Subcutaneous abdominal adipose tissue (tissue), 5 donors: ENCODE results near the gene IRF8.

Source experiments
- H3K27ac ChIP-seq: one replicate; pipeline ENCODE4 v1.7.0; 2013; ENCODE audit warnings: low read depth, mild to moderate bottlenecking, inconsistent platforms, low read length, moderate library complexity
- H3K27me3 ChIP-seq, 5 donors: one replicate each; pipeline ENCODE4 v1.7.0; 2013; ENCODE audit warnings: low read length in 5 of 5, inconsistent platforms in 1 of 5; ENCODE audit not compliant: control insufficient read depth in 5 of 5, insufficient read depth in 4 of 5
- H3K36me3 ChIP-seq, 5 donors: one replicate each; pipeline ENCODE4 v1.7.0; 2013; ENCODE audit warnings: low read length in 5 of 5; ENCODE audit not compliant: control insufficient read depth in 5 of 5, insufficient read depth in 5 of 5
- H3K4me1 ChIP-seq, 5 donors: one replicate each; pipeline ENCODE4 v1.7.0; 2013; ENCODE audit warnings: low read length in 5 of 5, mild to moderate bottlenecking in 3 of 5, moderate library complexity in 1 of 5; ENCODE audit not compliant: control insufficient read depth in 5 of 5, insufficient read depth in 5 of 5
- H3K4me3 ChIP-seq, 5 donors: one replicate each; pipeline ENCODE4 v1.7.0; 2013; ENCODE audit warnings: low read length in 5 of 5, low read depth in 1 of 5
- H3K9ac ChIP-seq, 5 donors: one replicate each; pipeline ENCODE4 v1.7.0; 2013; ENCODE audit warnings: low read length in 5 of 5, mild to moderate bottlenecking in 4 of 5, moderate library complexity in 3 of 5
- H3K9me3 ChIP-seq, 5 donors: one replicate each; pipeline ENCODE4 v1.7.0; 2013; ENCODE audit warnings: low read length in 5 of 5; ENCODE audit not compliant: control insufficient read depth in 5 of 5
- donor health status: healthy.
- donor health status: healthy.
- donor health status: healthy.
- donor health status: healthy.
- donor health status: healthy.

IRF8 gene

GRCh38 chr16:85950136-85950918 lies 51.4 kb downstream of the IRF8 start:
- H3K9ac ChIP-seq, result no peak overlapping the region
- H3K36me3 ChIP-seq, result no peaks in the 10 kb centered on the region
- H3K4me3 ChIP-seq, result no peak overlapping the region
- H3K27me3 ChIP-seq, result peaks cover 7 to 36% (median 26%) of the 10 kb centered on the region in 5 donors
- no peak overlapping the region for H3K27ac ChIP-seq
- H3K4me1 ChIP-seq, result peaks cover 0 to 3% (median 0%) of the 10 kb centered on the region in 5 donors
- H3K9me3 ChIP-seq, result no peaks in the 10 kb centered on the region

- H3K27ac ChIP-seq, result no peak overlapping the region
- H3K9me3 ChIP-seq, result no peaks in the 10 kb centered on the region
- H3K4me3 ChIP-seq, result no peak overlapping the region
- H3K4me1 ChIP-seq, result peaks cover 0 to 3% (median 0%) of the 10 kb centered on the region in 5 donors
- peaks cover 7 to 40% (median 14%) of the 10 kb centered on the region in 5 donors for H3K27me3 ChIP-seq
- H3K9ac ChIP-seq, result no peak overlapping the region
- H3K36me3 ChIP-seq, result no peaks in the 10 kb centered on the region
Measured at GRCh38 chr16:85952197-85952596, 53.2 kb downstream of the IRF8 start.

- Histone ChIP-seq H3K27ac (no peak overlapping the region), H3K9me3 (no peaks in the 10 kb centered on the region), H3K4me3 (no peak overlapping the region), H3K9ac (no peak overlapping the region), H3K36me3 (no peaks in the 10 kb centered on the region), H3K4me1 (peaks cover 0 to 3% (median 0%) of the 10 kb centered on the region in 5 donors), H3K27me3 (peaks cover 4 to 37% (median 14%) of the 10 kb centered on the region in 5 donors)
Measured at GRCh38 chr16:85952811-85953210, 53.8 kb downstream of the IRF8 start.

- no peaks in the 10 kb centered on the region for H3K9me3 ChIP-seq
Measured at GRCh38 chr16:85954927-85955519, 56.1 kb downstream of the IRF8 start.

GRCh38 chr16:85955566-85955965 lies 56.6 kb downstream of the IRF8 start:
- H3K36me3 ChIP-seq, result no peaks in the 10 kb centered on the region
- no peak overlapping the region for H3K9ac ChIP-seq
- H3K27me3 ChIP-seq, result peaks cover 0 to 25% (median 13%) of the 10 kb centered on the region in 5 donors
- H3K27ac ChIP-seq, result no peak overlapping the region
- H3K4me1 ChIP-seq, result no peaks in the 10 kb centered on the region
- H3K4me3 ChIP-seq, result no peak overlapping the region
- no peaks in the 10 kb centered on the region for H3K9me3 ChIP-seq

More at GRCh38 chr16:85954927-85955519, 56.1 kb downstream of the IRF8 start:
- Histone ChIP-seq H3K4me1 (peaks cover 0 to 2% (median 0%) of the 10 kb centered on the region in 5 donors), H3K27me3 (peaks cover 0 to 27% (median 10%) of the 10 kb centered on the region in 5 donors), H3K36me3 (no peaks in the 10 kb centered on the region), H3K9ac (no peak overlapping the region), H3K4me3 (no peak overlapping the region), H3K27ac (no peak overlapping the region)

- Histone ChIP-seq H3K27ac (no peak overlapping the region), H3K27me3 (peaks cover 0 to 26% (median 13%) of the 10 kb centered on the region in 5 donors), H3K9me3 (no peaks in the 10 kb centered on the region), H3K36me3 (no peaks in the 10 kb centered on the region), H3K4me3 (no peak overlapping the region), H3K9ac (no peak overlapping the region), H3K4me1 (no peaks in the 10 kb centered on the region)
Measured at GRCh38 chr16:85956426-85956825, 57.5 kb downstream of the IRF8 start.

GRCh38 chr16:85958731-85959130 lies 59.8 kb downstream of the IRF8 start:
- peaks cover 0 to 6% (median 2%) of the 10 kb centered on the region in 5 donors for H3K4me1 ChIP-seq
- H3K27ac ChIP-seq, result no peak overlapping the region
- H3K4me3 ChIP-seq, result no peak overlapping the region
- H3K9ac ChIP-seq, result no peak overlapping the region
- H3K9me3 ChIP-seq, result no peaks in the 10 kb centered on the region
- no peaks in the 10 kb centered on the region for H3K36me3 ChIP-seq
- peaks cover 0 to 18% (median 9%) of the 10 kb centered on the region in 5 donors for H3K27me3 ChIP-seq

- H3K9ac ChIP-seq, result no peak overlapping the region
- H3K4me3 ChIP-seq, result no peak overlapping the region
- H3K9me3 ChIP-seq, result no peaks in the 10 kb centered on the region
- H3K27ac ChIP-seq, result no peak overlapping the region
- no peaks in the 10 kb centered on the region for H3K36me3 ChIP-seq
- H3K27me3 ChIP-seq, result peaks cover 0 to 18% (median 9%) of the 10 kb centered on the region in 5 donors
- peaks cover 2 to 14% (median 7%) of the 10 kb centered on the region in 5 donors for H3K4me1 ChIP-seq
Measured at GRCh38 chr16:85959686-85960085, 60.7 kb downstream of the IRF8 start.

GRCh38 chr16:85960486-85961046 lies 61.6 kb downstream of the IRF8 start:
- no peaks in the 10 kb centered on the region for H3K36me3 ChIP-seq
- H3K9ac ChIP-seq, result no peak overlapping the region
- H3K27ac ChIP-seq, result no peak overlapping the region
- no peak overlapping the region for H3K4me3 ChIP-seq
- peaks cover 0 to 18% (median 9%) of the 10 kb centered on the region in 5 donors for H3K27me3 ChIP-seq
- peaks cover 2 to 14% (median 7%) of the 10 kb centered on the region in 5 donors for H3K4me1 ChIP-seq
- H3K9me3 ChIP-seq, result no peaks in the 10 kb centered on the region
